GM23338 (cell line): Measurements from ENCODE around the gene MARCHF9. TPM values are rescaled to one million over a fixed set of nuclear protein-coding genes. Genes with fewer than 3 reads are reported as not detected.

Experiments
- ATAC-seq: fragments of 200-7000 bp; cut with Tn5 transposase; 3 replicates; pipeline ENCODE4 v1.9.1; 2020
- DNase-seq: peaks from one replicate; pipeline ENCODE4 v3.0.0-alpha.2; 2015; ENCODE audit warnings: low spot score
- H2AFZ ChIP-seq: fragments of 200-600 bp; sonication (generic); 2 replicates; pipeline ENCODE4 v1.8.0; 2016; ENCODE audit warnings: antibody characterized with exemption, mild to moderate bottlenecking, moderate library complexity
- H3F3A ChIP-seq: fragments of 200-600 bp; sonication (generic); replicated peaks from 2 replicates; pipeline ENCODE4 v1.8.0; 2017; ENCODE audit warnings: antibody characterized with exemption, mixed run types, low read depth
- H3K27ac ChIP-seq: fragments of 200-600 bp; sonication (generic); 2 replicates; pipeline ENCODE4 v1.6.1; 2016; ENCODE audit warnings: low read depth
- H3K27me3 ChIP-seq: fragments of 200-600 bp; sonication (generic); 2 replicates; pipeline ENCODE4 v1.8.0; 2016; ENCODE audit warnings: mild to moderate bottlenecking, mixed run types, moderate library complexity; ENCODE audit not compliant: insufficient read depth
- H3K36me3 ChIP-seq: fragments of 200-600 bp; sonication (generic); 2 replicates; pipeline ENCODE4 v1.8.0; 2016; ENCODE audit warnings: mild to moderate bottlenecking; ENCODE audit not compliant: insufficient read depth
- H3K4me1 ChIP-seq: fragments of 200-600 bp; sonication (generic); 2 replicates; pipeline ENCODE4 v1.8.0; 2016; ENCODE audit warnings: mild to moderate bottlenecking, moderate library complexity; ENCODE audit not compliant: insufficient read depth
- H3K4me2 ChIP-seq: fragments of 200-600 bp; sonication (generic); 2 replicates; pipeline ENCODE4 v1.7.1; 2017; ENCODE audit warnings: mixed run types
- H3K4me3 ChIP-seq: fragments of 200-600 bp; sonication (generic); 2 replicates; pipeline ENCODE4 v1.6.1; 2016; ENCODE audit warnings: mixed run types
- H3K79me2 ChIP-seq: fragments of 200-600 bp; sonication (generic); replicated peaks from 2 replicates; pipeline ENCODE4 v1.8.0; 2017; ENCODE audit warnings: mild to moderate bottlenecking; ENCODE audit not compliant: insufficient read depth
- H3K9me2 ChIP-seq: fragments of 200-600 bp; sonication (generic); 2 replicates; pipeline ENCODE4 v1.8.0; 2017; ENCODE audit not compliant: insufficient read depth
- H4K20me1 ChIP-seq: fragments of 200-600 bp; sonication (generic); replicated peaks from 2 replicates; pipeline ENCODE4 v1.8.0; 2017; ENCODE audit warnings: mild to moderate bottlenecking; ENCODE audit not compliant: insufficient read depth
- H3K27ac Mint-ChIP-seq: 2 replicates; pipeline ENCODE4 v1.8.0; 2020; ENCODE audit warnings: inconsistent platforms, mild to moderate bottlenecking, moderate library complexity, mixed read lengths
- H3K27me3 Mint-ChIP-seq: 3 replicates; pipeline ENCODE4 v1.8.0; 2022; ENCODE audit warnings: low read depth, mild to moderate bottlenecking, moderate library complexity, mixed read lengths, inconsistent platforms; ENCODE audit not compliant: insufficient read depth, poor library complexity
- H3K36me3 Mint-ChIP-seq: 3 replicates; pipeline ENCODE4 v1.8.0; 2021; ENCODE audit warnings: low read depth, mild to moderate bottlenecking, inconsistent platforms, moderate library complexity, mixed read lengths
- H3K4me1 Mint-ChIP-seq: 3 replicates; pipeline ENCODE4 v1.8.0; 2020; ENCODE audit warnings: mild to moderate bottlenecking, inconsistent platforms, mixed read lengths
- H3K4me3 Mint-ChIP-seq: 3 replicates; pipeline ENCODE4 v1.8.0; 2021; ENCODE audit warnings: moderate library complexity, mild to moderate bottlenecking, inconsistent platforms, mixed read lengths
- H3K9me3 Mint-ChIP-seq: 3 replicates; pipeline ENCODE4 v1.8.0; 2020; ENCODE audit warnings: moderate library complexity, mild to moderate bottlenecking, inconsistent platforms, mixed read lengths
- CREB1 ChIP-seq: fragments of 250-450 bp; sonication (Bioruptor Pico); IDR thresholded peaks from 2 replicates; pipeline ENCODE4 v1.5.0; 2020; ENCODE audit warnings: low read depth, mild to moderate bottlenecking, moderate library complexity
- EZH2 ChIP-seq: fragments of 200-600 bp; sonication (generic); IDR thresholded peaks from one replicate; pipeline ENCODE4 v1.8.0; 2017; ENCODE audit warnings: antibody characterized with exemption, mild to moderate bottlenecking, low read depth; ENCODE audit not compliant: unreplicated experiment
- EZH2phosphoT487 ChIP-seq: fragments of 200-600 bp; sonication (generic); IDR thresholded peaks from one replicate; pipeline ENCODE4 v1.8.1; 2018; ENCODE audit warnings: antibody characterized with exemption; ENCODE audit not compliant: unreplicated experiment
- ZNF114 ChIP-seq: fragments of 250-450 bp; sonication (Bioruptor Pico); IDR thresholded peaks from 2 replicates; pipeline ENCODE4 v1.5.0; 2020; ENCODE audit warnings: mild to moderate bottlenecking, moderate library complexity
- ZNF331 ChIP-seq: fragments of 250-450 bp; sonication (Bioruptor Pico); IDR thresholded peaks from 2 replicates; pipeline ENCODE4 v1.5.0; 2020; ENCODE audit warnings: low read depth, mild to moderate bottlenecking, moderate library complexity
- polyA plus RNA-seq: library from polyadenylated mRNA; unstranded; fragments of >200 nt; fragmentation: Nextera tagmentation; extraction: Ambion mirVana; gene quantifications from 2 replicates; pipeline ENCODE4 v1.2.1, GENCODE V29; 2016
- total RNA-seq: library from RNA; depleted of rRNA; stranded (reverse); fragments of >200 nt; shearing (Covaris generic); gene quantifications from 2 replicates; pipeline ENCODE4 v1.2.3, GENCODE V29; 2014
- TF ChIP-seq, protein P1 (sequence below): fragments of 250-450 bp; sonication (Bioruptor Pico); IDR thresholded peaks from 2 replicates; pipeline ENCODE4 v1.5.0; 2020; ENCODE audit warnings: mild to moderate bottlenecking, moderate library complexity

The MARCHF9 gene
- total and polyA plus RNA-seq, 2 experiments from 2014 or later: 2.9 to 3.3 TPM

DNA sequence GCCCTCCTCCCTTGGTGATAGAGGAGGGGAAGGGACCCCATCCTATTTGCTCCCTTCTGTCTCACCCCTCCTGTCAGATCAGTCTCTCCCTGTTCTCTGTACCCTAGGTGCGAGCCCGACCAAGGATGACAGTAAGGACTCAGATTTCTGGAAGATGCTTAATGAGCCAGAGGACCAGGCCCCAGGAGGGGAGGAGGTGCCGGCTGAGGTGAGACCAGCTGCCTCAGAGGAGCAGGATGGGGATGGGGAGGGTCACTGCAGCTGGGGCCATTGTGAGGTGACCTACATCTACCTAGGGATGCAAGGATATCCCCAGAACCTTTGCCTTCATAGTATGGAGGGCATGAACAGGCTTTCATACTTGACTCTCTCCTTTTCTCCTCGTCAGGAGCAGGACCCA, 38.6 kb upstream of the MARCHF9 start:
- Histone ChIP-seq H3K4me3 (no peak overlapping the region), H3K4me1 (no peaks in the 10 kb centered on the region), H3K4me2 (no peak overlapping the region), H2AFZ (no peak overlapping the region), H3K27me3 (no peaks in the 10 kb centered on the region), H3K36me3 (peaks cover 6% of the 10 kb centered on the region; the same call in 1 of the 2 replicates), H4K20me1 (no peaks in the 10 kb centered on the region), H3F3A (no peaks in the 10 kb centered on the region), H3K27ac (no peak overlapping the region), H3K79me2 (no peaks in the 10 kb centered on the region), H3K9me2 (no peaks in the 10 kb centered on the region)
- DNase-seq (no peak), ATAC-seq (no peak)
- H3K36me3 Mint-ChIP-seq: peaks cover 19% of the 10 kb centered on the region
- TF ChIP-seq CREB1 (CRISPR knock-in tag): no peak
- no peak for TF ChIP-seq EZH2phosphoT487
- TF ChIP-seq, protein P1, sequence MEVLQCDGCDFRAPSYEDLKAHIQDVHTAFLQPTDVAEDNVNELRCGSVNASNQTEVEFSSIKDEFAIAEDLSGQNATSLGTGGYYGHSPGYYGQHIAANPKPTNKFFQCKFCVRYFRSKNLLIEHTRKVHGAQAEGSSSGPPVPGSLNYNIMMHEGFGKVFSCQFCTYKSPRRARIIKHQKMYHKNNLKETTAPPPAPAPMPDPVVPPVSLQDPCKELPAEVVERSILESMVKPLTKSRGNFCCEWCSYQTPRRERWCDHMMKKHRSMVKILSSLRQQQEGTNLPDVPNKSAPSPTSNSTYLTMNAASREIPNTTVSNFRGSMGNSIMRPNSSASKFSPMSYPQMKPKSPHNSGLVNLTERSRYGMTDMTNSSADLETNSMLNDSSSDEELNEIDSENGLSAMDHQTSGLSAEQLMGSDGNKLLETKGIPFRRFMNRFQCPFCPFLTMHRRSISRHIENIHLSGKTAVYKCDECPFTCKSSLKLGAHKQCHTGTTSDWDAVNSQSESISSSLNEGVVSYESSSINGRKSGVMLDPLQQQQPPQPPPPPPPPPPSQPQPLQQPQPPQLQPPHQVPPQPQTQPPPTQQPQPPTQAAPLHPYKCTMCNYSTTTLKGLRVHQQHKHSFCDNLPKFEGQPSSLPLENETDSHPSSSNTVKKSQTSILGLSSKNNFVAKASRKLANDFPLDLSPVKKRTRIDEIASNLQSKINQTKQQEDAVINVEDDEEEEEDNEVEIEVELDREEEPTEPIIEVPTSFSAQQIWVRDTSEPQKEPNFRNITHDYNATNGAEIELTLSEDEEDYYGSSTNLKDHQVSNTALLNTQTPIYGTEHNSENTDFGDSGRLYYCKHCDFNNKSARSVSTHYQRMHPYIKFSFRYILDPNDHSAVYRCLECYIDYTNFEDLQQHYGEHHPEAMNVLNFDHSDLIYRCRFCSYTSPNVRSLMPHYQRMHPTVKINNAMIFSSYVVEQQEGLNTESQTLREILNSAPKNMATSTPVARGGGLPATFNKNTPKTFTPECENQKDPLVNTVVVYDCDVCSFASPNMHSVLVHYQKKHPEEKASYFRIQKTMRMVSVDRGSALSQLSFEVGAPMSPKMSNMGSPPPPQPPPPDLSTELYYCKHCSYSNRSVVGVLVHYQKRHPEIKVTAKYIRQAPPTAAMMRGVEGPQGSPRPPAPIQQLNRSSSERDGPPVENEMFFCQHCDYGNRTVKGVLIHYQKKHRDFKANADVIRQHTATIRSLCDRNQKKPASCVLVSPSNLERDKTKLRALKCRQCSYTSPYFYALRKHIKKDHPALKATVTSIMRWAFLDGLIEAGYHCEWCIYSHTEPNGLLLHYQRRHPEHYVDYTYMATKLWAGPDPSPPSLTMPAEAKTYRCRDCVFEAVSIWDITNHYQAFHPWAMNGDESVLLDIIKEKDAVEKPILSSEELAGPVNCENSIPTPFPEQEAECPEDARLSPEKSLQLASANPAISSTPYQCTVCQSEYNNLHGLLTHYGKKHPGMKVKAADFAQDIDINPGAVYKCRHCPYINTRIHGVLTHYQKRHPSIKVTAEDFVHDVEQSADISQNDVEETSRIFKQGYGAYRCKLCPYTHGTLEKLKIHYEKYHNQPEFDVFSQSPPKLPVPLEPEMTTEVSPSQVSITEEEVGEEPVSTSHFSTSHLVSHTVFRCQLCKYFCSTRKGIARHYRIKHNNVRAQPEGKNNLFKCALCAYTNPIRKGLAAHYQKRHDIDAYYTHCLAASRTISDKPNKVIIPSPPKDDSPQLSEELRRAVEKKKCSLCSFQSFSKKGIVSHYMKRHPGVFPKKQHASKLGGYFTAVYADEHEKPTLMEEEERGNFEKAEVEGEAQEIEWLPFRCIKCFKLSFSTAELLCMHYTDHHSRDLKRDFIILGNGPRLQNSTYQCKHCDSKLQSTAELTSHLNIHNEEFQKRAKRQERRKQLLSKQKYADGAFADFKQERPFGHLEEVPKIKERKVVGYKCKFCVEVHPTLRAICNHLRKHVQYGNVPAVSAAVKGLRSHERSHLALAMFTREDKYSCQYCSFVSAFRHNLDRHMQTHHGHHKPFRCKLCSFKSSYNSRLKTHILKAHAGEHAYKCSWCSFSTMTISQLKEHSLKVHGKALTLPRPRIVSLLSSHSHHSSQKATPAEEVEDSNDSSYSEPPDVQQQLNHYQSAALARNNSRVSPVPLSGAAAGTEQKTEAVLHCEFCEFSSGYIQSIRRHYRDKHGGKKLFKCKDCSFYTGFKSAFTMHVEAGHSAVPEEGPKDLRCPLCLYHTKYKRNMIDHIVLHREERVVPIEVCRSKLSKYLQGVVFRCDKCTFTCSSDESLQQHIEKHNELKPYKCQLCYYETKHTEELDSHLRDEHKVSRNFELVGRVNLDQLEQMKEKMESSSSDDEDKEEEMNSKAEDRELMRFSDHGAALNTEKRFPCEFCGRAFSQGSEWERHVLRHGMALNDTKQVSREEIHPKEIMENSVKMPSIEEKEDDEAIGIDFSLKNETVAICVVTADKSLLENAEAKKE: no peak
- peaks cover 3% of the 10 kb centered on the region for H3K27me3 Mint-ChIP-seq
- H3K9me3 Mint-ChIP-seq: no peaks in the 10 kb centered on the region
- H3K4me1 Mint-ChIP-seq: no peaks in the 10 kb centered on the region; the same call in 2 of the 3 replicates
- no peak overlapping the region for H3K27ac Mint-ChIP-seq
- no peak overlapping the region for H3K4me3 Mint-ChIP-seq

DNA sequence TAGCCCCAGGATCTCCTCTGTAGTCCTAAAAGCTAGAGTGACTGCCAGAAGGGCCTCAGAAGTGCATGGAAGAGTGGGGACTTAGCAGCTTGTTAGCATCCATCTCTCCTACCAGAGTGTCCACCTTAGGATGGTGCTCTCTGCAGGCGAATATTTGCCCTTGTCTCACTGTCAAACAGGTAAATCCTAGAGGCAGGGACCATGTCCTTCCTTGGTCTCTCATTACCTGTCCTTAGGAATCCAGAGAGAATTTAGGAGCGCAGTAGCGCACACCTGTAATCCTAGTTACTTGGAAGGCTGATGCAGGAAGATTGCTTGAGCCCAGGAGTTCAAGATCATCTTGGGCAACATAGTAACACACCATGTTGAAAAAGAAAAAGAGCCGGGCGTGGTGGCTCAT, 37.8 kb upstream of the MARCHF9 start:
- no peaks in the 10 kb centered on the region for H3F3A ChIP-seq
- no peaks in the 10 kb centered on the region for H4K20me1 ChIP-seq
- ATAC-seq: no peak
- no peaks in the 10 kb centered on the region for H3K9me2 ChIP-seq
- H3K79me2 ChIP-seq: no peaks in the 10 kb centered on the region
- H3K27ac ChIP-seq: no peak overlapping the region
- peaks cover 16% of the 10 kb centered on the region for H3K36me3 Mint-ChIP-seq
- H3K27me3 ChIP-seq: no peaks in the 10 kb centered on the region
- no peak overlapping the region for H3K27ac Mint-ChIP-seq
- no peak for DNase-seq
- H3K9me3 Mint-ChIP-seq: no peaks in the 10 kb centered on the region
- H3K27me3 Mint-ChIP-seq: peaks cover 3% of the 10 kb centered on the region
- H3K4me2 ChIP-seq: no peak overlapping the region
- H3K4me1 ChIP-seq: no peaks in the 10 kb centered on the region
- H3K4me3 Mint-ChIP-seq: no peak overlapping the region
- H3K4me3 ChIP-seq: no peak overlapping the region
- no peak overlapping the region for H2AFZ ChIP-seq
- H3K4me1 Mint-ChIP-seq: no peaks in the 10 kb centered on the region; the same call in 2 of the 3 replicates
- H3K36me3 ChIP-seq: peaks cover 6% of the 10 kb centered on the region; the same call in 1 of the 2 replicates
- TF ChIP-seq ZNF114: no peak
- TF ChIP-seq ZNF331 (CRISPR knock-in tag): no peak
- no peak for TF ChIP-seq EZH2phosphoT487
- TF ChIP-seq EZH2: no peak
- no peak for TF ChIP-seq CREB1 (CRISPR knock-in tag)
- TF ChIP-seq, protein P1: no peak
